H1 (cell line): ENCODE data around the gene TRPM1. TPM values are rescaled to one million over a fixed set of nuclear protein-coding genes. Genes with fewer than 3 reads are reported as not detected.

ENCODE experiments used
- BCL11A ChIP-seq, 2 experiments: IDR thresholded peaks; one replicate each; pipeline ENCODE4 v1.6.1; 2011; ENCODE audit warnings: low read depth in 2 of 2, low read length in 2 of 2, mild to moderate bottlenecking in 2 of 2
- CHD2 ChIP-seq: IDR thresholded peaks from 2 replicates; pipeline ENCODE4 v1.6.1; 2012; ENCODE audit warnings: low read length, improper control_type of control experiment
- CREB1 ChIP-seq: IDR thresholded peaks from 2 replicates; pipeline ENCODE4 v1.6.1; 2012; ENCODE audit warnings: inconsistent platforms
- EP300 ChIP-seq, 2 experiments: IDR thresholded peaks; 1 replicate in 1 of 2; 2 replicates in 1 of 2; pipeline ENCODE4 v1.6.1; 2011 to 2012; ENCODE audit warnings: low read depth in 2 of 2, low read length in 2 of 2, mild to moderate bottlenecking in 2 of 2, borderline replicate concordance in 1 of 2, inconsistent platforms in 1 of 2, moderate library complexity in 1 of 2
- RXRA ChIP-seq: IDR thresholded peaks from 2 replicates; pipeline ENCODE4 v1.6.1; 2011; ENCODE audit warnings: low read depth, mild to moderate bottlenecking, low read length, moderate library complexity; ENCODE audit not compliant: insufficient read depth
- SRF ChIP-seq: IDR thresholded peaks from 2 replicates; pipeline ENCODE4 v1.6.1; 2011; ENCODE audit warnings: mild to moderate bottlenecking, low read depth, low read length, moderate library complexity
- polyA plus RNA-seq, 7 experiments: library from polyadenylated mRNA; depleted of rRNA in 3 of 7; stranded (reverse) in 5 of 7; unstranded in 2 of 7; fragments of >200 nt in 5 of 7; fragments of 200-250 nt in 2 of 7; gene quantifications; 1 replicate in 5 of 7; 2 replicates in 1 of 7; 4 replicates in 1 of 7; pipeline versions ENCODE4 v1.2.1 to v1.2.3, GENCODE V29; 2011 to 2013; ENCODE audit warnings: missing spikeins in 2 of 7, mixed read lengths in 2 of 7
- total RNA-seq: library from RNA; stranded (reverse); fragmentation: NEBNext Ultra II Directional; extraction: Animal tissue kit (Norgen Biotek cat#: 25700); gene quantifications from 2 replicates; pipeline ENCODE4 v1.2.1, GENCODE V29; 2021

Gene TRPM1
- total and polyA plus RNA-seq, 2 of the 8 experiments (the other 6 are each of a cell fraction or from before 2014, with no cell fraction given) = 0.05 TPM; not detected in 1

DNA sequence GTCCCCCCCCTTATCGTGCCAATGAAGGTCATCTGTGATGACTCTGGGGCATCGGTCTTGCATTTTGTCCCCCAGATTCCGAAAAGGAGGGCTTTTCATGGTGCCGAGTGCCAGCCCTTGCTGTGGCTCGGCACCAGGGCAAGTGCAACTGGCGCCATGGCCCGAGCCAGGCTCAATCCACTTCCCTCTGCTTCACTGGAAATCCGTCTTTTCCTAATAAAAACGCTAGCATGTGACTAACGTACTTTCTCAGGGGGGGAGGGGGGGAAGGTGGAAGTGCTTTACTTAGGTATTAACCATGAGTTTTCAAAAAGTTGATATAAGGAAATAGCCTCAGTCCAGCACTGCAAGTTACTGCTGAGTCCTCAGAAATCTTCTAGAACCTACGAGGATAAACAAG is 20.5 kb downstream of the TRPM1 start (continued):
- no peak for TF ChIP-seq EP300 (IDR thresholded peaks at IDR 0.05; ENCODE audit: borderline replicate concordance in 1 of 2, low read depth in 2 of 2, low read length in 2 of 2)
- no peak for TF ChIP-seq RXRA
- TF ChIP-seq CREB1 = no peak
- no peak for TF ChIP-seq BCL11A (IDR thresholded peaks at IDR 0.05; ENCODE audit: low read depth in 2 of 2, low read length in 2 of 2)
- TF ChIP-seq CHD2 = no peak
- TF ChIP-seq SRF = no peak
- TF ChIP-seq, all 59 proteins: peak for 0
